ENCODE measurements around the gene FOXO6.

Gene FOXO6

DNA sequence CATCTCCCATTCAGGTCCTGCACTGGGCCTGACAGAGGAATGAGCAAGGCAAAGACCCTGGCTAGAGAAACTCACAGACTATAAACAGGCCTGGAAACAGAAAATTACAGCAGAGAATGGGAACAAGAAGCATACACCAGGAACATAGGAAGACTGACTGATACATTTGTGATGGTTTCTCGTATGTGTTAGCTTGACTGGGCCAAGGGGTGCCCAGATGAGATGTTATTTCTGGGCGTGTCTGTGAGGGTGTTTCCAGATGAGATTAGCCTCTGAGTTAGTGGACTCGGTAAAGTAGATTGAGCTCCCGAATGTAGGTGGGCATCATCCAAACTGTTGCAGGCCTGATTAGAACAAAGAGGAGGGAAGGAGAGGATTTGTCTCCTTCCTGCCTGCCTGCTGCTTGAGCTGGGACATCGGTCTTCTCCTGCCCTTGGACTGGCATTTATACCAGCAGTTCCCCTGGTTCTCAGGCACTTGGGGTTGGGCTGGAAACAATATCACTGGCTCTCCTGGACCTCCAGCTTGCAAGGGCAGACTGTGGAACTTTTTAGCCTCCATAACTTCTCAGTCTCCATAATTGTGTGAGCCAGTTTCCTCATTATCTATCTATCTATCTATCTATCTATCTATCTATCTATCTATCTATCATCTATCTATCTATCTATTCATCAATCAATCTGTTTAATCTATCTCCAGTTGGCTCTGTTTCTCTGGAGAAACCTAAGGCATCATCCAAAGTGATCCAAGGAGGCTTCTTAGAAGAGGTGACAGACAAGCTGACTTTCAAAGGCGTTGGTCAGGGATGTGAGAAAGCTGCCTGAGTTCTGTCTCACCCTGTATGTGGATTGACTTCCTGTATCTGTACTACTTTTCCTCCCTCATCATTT, 9.7 kb upstream of the FOXO6 start:
- no peak for DNase-seq (ENCODE audit: low spot score)

- DNase-seq (ENCODE audit: low spot score) = peak; percentile 65
Measured at GRCh38 chr1:41353744-41354143, 7.5 kb upstream of the FOXO6 start.

- DNase-seq (ENCODE audit: low spot score) = no peak
Measured at GRCh38 chr1:41354956-41355355, 6.3 kb upstream of the FOXO6 start.

DNA sequence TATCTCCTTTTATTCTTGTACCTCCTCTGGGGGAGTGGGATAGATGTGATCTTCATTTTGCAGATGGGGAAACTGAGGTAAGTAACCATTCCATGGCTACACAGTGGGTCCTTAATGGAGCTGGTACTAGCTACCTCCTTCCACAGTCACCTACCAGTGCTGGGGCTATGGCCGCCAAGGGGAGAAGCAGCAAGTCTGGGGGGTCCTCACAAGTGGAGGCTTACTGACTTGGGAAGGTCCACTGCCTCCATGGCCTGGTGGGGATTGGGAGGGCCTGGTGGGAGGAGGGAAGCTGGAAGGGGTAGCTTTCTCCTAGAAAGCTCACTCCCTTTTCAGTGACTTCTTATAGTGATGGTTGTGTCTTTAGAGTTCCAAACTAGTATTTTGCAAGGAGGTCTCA, 5.9 kb upstream of the FOXO6 start:
- DNase-seq (ENCODE audit: low spot score) = no peak

GRCh38 chr1:41355761-41356160, 5.5 kb upstream of the FOXO6 start:
- no peak for DNase-seq (ENCODE audit: low spot score)

GRCh38 chr1:41356752-41357151, 4.5 kb upstream of the FOXO6 start:
- DNase-seq (ENCODE audit: low spot score) = no peak

GRCh38 chr1:41357451-41358101, 3.7 kb upstream of the FOXO6 start:
- peak; percentile 64 for DNase-seq (ENCODE audit: low spot score)

DNA sequence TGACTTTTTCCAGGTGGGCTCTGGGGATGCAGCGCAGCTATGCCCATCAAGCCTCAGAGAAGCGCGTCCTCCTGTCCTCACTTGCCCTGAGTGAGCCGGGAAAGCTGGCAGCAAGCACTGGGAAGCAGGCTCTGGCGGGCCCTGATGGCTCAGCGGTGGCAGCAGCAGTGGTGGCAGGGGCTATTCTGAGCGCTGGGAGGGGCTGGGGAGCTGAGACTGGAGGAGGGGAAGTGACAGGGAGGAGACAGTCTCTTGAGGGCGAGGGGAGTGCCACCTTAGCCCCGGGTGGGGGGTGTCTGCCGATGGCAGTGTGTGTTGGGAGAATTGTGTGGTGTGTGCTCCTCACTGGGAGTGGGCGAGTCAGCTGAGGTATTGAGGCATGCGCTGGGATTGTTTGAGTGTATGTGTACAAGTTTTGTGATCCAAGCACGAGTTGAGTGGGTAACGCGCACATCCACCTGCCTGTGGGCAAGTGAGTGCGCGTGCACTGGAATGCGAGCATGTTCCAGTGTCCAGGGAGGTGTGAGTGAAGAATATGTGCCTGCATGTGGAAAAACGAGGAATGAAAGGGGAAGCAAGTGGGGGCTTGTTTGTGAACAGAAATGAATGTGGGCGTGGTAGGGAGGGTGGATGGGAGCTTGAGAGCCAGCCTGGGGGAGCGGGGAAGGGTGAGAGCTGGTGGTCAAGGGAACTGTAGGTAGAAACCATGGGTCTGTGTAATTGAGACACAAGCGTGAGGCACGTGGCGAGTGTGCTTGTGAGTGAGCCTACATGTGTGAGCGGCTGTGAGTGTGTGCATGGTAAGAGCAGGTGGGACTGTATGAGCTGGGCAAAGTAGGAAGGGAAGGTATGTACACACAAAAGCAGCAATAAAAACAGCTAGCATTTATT, 2.9 kb upstream of the FOXO6 start:
- peak; percentile 63 for DNase-seq (ENCODE audit: low spot score)

DNA sequence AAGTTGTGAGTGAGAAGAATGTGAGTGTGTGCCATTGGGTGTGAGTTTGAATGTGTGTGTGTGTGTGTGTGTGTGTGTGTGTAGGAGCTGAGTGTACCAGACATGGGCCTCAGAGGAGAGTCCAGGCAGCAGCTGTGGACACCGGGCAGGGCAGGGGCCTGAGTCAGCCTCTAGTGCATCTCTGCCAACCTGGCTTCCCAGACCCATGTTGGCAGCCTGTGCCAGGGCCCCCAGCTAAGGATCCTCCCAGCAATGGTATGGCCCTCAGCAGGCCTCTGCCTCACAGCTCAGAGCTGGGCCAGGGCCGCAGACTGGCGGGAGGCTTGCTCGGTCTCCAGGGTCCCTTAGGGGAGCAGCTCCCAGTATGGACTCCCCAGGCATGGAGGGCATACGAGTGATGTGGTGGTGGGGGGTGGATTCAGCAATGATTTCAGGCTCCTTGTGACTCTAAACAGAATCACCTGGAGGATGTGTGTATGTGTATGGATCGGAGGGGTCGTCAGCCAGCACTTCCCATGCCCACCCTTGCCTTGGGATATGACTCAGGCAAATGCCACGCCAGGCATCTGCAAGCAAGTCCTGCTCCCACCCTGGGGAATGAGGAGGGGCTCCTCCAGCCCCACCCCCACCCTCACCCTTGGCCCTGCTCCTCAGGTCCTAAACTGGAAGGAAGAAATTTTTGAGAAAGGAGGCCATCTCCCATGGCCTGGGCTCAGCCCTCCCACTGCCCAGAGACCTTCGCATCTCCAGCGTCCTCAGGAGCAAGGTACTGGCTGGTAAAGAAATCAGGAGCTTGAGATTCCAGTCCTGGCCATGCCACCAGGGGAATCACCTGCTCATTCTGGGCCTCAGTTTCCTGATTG, 1.8 kb upstream of the FOXO6 start:
- peak; percentile 67 for DNase-seq (ENCODE audit: low spot score)

- DNase-seq (ENCODE audit: low spot score) = no peak
Measured at GRCh38 chr1:41360074-41360785, 1.0 kb upstream of the FOXO6 start.

DNA sequence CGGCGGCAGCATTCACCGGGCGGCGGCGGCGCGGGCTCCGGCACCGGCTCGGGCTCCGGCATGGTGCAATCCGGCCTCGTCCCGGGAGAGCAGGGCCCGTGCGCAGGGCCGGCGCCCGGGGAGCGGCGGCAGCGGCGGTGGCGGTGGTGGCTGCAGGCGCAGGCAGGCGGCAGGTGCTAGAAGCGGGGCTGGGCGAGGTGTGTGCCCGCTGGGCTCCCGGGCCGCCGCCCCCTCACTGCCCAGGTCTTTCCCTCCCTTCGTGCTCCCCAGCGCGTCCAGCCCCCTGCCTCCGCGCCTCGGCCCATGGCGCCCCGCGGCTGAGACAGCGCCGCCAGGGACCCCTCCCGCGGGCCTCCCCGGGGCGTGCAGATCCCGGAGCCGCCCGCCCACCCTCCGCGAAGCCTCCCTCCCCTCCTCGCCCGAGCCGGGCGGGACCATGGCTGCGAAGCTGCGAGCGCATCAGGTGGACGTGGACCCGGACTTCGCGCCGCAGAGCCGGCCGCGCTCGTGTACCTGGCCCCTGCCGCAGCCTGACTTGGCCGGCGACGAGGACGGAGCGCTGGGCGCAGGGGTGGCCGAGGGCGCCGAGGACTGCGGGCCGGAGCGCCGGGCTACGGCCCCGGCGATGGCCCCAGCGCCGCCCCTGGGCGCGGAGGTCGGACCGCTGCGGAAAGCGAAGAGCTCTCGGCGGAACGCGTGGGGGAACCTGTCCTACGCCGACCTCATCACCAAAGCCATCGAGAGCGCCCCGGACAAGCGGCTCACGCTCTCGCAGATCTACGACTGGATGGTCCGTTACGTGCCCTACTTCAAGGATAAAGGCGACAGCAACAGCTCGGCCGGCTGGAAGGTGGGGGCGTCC, 492 bp downstream of the FOXO6 start:
- peak; percentile 72 for DNase-seq (ENCODE audit: low spot score)

- no peak for DNase-seq (ENCODE audit: low spot score)
Measured at GRCh38 chr1:41362357-41362721, 1.1 kb downstream of the FOXO6 start.

DNA sequence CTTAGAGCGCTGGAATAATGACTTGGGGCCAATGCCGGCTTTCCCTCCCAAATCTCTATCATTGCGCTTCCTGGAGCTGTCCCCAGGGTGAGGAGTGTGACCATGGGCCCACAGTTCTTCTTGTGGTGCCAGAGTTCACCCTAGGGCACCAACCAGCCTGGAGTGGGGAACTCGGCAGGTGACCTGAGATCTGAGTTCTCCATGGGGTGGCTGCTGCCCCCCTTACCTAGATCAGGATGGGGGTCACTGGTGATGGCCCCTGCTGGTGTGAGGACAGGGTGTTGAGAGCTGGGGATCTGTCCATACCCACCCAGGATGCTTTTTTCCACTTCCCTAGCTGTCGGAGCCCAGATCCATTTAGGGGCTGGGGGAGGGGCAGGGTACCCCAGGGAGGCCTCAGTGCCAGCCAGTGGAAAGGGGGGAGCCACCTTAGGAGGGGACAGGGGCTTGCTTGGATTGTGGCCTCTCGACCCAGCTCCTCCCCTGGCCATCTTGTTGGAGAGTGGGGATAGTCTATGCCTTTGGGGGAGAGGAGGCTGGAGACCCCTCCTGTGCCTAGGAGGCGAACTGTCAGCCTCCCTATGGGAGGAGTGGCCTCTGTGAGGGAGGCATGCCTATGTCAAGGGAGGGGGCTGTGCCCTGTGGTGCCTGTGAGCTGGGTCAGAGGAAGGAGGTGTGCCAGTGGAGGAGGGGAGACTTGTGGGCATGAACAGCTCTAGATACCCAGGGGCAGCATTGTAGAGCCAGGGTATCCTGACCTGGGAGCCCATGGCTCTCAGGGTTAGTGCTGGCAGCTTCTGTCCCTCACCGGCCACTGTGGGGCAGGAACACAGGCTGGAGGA, 1.7 kb downstream of the FOXO6 start:
- DNase-seq (ENCODE audit: low spot score) = no peak

DNA sequence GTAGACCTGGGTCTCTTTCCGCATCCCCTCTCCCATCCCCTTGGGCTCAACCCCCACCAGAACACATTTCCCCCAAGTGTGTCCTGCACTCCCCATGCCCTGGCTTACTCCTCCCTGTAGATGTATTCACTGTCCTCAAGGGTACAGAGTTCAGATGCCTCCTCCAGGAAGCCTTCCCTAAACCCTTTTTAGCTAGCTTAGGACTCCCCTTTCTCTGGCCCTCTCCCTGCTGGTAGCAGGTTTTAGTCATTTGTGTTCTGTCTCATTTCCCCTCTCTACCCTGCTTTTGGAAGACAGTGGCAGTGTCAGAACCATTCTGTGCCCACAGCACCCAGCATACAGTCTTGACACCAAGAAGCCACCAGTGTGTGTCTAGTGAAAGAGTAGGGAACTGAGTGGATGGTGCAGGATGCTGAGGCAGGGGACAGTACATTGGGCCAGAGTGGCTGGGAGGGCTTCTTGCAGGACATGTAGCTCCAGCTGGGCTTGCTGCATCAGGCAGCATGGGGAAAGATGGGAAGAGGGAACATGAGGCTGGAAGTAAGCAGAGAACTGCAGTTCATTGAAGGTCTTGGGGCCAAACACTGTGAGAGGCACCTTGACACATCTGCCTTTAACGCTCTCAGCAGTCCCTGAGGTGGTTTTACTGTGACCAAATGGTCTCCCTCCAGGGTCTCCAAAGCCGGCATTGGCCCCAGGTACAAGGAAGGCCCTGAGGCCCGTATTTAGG, 2.5 kb downstream of the FOXO6 start:
- no peak for DNase-seq (ENCODE audit: low spot score)

DNA sequence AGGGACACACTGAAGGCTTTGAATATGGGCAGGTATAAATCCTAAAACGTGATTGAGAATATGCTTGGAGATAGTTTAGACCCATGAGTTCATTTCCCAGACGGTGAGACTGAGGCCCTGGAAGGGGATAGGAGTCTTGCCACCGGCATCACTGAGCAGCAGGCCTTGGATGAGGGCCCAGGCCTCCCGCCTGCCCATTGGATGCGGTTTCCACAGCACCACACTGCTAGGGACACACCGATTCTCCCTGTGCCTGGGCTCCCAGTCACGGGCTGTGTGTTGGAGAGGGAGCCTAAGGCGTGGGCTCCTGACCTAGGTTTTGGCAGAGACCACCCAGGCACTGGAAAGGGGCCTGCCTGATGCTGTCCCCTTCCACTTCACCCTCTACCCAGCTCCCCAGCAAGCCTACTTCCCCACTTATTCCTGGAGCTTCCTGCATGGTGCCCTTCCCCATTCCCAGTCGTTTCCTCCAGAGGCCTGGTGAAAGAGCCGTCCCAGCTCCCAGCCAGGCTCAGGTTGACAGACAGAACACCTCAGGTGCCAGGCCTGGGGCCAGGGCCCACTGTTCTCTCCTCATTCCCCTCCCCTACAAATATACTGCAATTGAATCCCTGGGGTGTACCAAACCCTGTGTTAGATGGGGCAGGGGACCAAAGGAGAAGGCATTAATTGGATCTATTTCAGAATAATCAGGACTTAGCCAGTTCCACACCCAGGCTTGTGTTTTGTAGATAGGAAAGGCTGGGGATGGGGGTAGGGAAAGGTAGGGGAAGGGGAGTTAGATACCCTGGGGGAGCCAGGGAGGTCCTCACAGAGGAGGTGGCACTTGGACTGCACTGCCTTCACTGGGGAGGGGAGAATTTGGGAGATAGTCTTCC, 3.4 kb downstream of the FOXO6 start:
- no peak for DNase-seq (ENCODE audit: low spot score)

- no peak for DNase-seq (ENCODE audit: low spot score)
Measured at GRCh38 chr1:41365320-41365633, 4.0 kb downstream of the FOXO6 start.

DNA sequence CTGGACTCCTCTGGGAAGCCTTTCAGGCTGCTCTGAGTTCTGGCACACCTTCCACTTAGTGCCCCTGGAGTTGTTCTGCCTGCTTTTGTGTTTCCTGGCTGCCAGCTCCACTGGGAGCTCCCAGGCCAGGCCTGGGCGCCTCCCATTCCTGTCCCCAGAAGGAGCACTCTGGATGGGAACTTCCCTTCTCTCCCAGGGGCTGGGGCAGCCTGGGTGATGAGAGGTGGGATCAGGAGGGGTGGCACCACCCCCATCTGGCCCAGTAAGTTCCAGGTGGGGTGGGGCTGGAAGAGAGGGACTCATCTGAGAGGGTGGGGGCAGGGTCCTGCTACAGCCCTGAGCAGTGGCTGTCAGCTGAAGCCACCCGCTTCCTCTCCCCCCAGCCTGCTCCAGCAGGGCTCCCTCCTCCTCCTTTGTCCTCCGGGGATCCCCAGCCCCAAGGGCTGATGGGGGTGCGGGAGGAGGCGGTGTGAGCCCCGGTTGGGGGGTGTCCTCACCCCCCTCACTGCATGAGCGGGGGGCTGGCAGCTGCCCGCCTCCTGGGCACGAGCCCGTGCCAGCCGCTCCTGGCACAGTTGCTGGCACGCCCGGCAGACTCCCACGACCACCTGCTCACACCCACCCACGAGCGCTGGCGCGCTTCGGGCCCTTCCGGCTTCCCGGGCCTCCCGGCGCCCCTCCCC, 4.7 kb downstream of the FOXO6 start:
- DNase-seq (ENCODE audit: low spot score) = no peak
